Uterus (tissue), 4 donors: ENCODE data around the gene DKK1. TPM values are rescaled to one million over a fixed set of nuclear protein-coding genes. Genes with fewer than 3 reads are reported as not detected.

ENCODE experiments used
- DNase-seq, 2 donors: peaks; one replicate each; pipeline ENCODE4 v3.0.0-alpha.2; 2019 to 2020
- H3K27ac ChIP-seq, 2 donors: fragments of 200-600 bp; sonication (generic); 1 replicate in 1 of 2; 2 replicates in 1 of 2; pipeline ENCODE4 v1.5.1; 2016 to 2018
- H3K27me3 ChIP-seq, 2 donors: fragments of 200-600 bp; sonication (generic); one replicate each; pipeline ENCODE4 v1.5.1; 2018 to 2019; ENCODE audit warnings: control low read depth in 1 of 2
- H3K36me3 ChIP-seq, 2 donors: fragments of 200-600 bp; sonication (generic); one replicate each; pipeline ENCODE4 v1.5.1; 2019; ENCODE audit warnings: control low read depth in 1 of 2
- H3K4me1 ChIP-seq, 2 donors: fragments of 200-600 bp; sonication (generic); one replicate each; pipeline ENCODE4 v1.5.1; 2018 to 2019; ENCODE audit warnings: control low read depth in 1 of 2
- H3K4me3 ChIP-seq, 2 donors: fragments of 200-600 bp; sonication (generic); 1 replicate in 1 of 2; 2 replicates in 1 of 2; pipeline ENCODE4 v1.5.1; 2018 to 2019; ENCODE audit warnings: mild to moderate bottlenecking in 1 of 2
- H3K9me3 ChIP-seq, 2 donors: fragments of 200-600 bp; sonication (generic); one replicate each; pipeline ENCODE4 v1.5.1; 2019; ENCODE audit warnings: control low read depth in 1 of 2
- POLR2A ChIP-seq, 2 donors: fragments of 450-650 bp; IDR thresholded peaks; one replicate each; pipeline ENCODE4 v1.6.1; 2016; ENCODE audit warnings: antibody characterized with exemption in 2 of 2, mild to moderate bottlenecking in 1 of 2, moderate library complexity in 1 of 2
- intact Hi-C: fragments of 100-400 bp; cut with DNase I; formaldehyde crosslinking; loops from one replicate; pipeline ENCODE4 v1.15.1; 2023; ENCODE audit warnings: low total_unique reads
- total RNA-seq, 4 donors: library from RNA; depleted of rRNA in 3 of 4; stranded (reverse); fragments of >200 nt in 3 of 4; gene quantifications; one replicate each; pipeline versions ENCODE4 v1.1.0 to v1.2.4, GENCODE V29; 2014 to 2023
- TF ChIP-seq, protein P1 (sequence below), 4 experiments: fragments of 200-600 bp in 2 of 4; fragments of 450-650 bp in 2 of 4; sonication (generic) in 2 of 4; IDR thresholded peaks; one replicate each; pipeline ENCODE4 v1.5.1; 2016 to 2019; ENCODE audit warnings: antibody characterized with exemption in 4 of 4, mild to moderate bottlenecking in 2 of 4, moderate library complexity in 1 of 4
- donor health status: DM: yes; HTN: yes; CAD: no.

DKK1 gene
- total RNA-seq, 4 donors from 2014 or later = 0.37 to 4.1 (median 0.59) TPM; not detected in 1

DNA sequence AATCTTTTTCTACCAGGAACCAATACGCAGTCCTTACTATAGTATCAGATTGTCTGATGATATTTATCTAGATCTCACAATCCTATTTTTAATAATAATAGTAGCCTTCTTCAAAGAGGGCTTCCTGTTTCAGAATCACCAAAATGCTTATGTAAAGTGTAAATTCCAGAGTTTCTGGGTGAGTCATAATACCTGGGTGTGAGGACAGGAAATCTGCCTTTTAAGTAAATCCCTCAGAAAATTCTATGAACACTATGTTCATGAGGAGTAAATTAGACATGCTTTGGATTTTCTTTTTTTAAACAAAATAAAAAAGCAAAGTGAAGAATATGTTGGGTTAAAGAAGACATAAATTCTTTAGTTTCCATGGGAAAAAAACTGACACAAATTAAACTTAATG lies 20.5 kb downstream of the DKK1 start:
- H3K4me1 ChIP-seq = no peaks in the 10 kb centered on the region
- no peaks in the 10 kb centered on the region for H3K9me3 ChIP-seq
- no peaks in the 10 kb centered on the region for H3K36me3 ChIP-seq
- no peak for DNase-seq
- intact Hi-C loops = no loop called here
- no peak overlapping the region for H3K4me3 ChIP-seq
- no peaks in the 10 kb centered on the region for H3K27me3 ChIP-seq
- H3K27ac ChIP-seq = no peak overlapping the region
- no peak for TF ChIP-seq POLR2A (IDR thresholded peaks at IDR 0.05)
- TF ChIP-seq, protein P1, sequence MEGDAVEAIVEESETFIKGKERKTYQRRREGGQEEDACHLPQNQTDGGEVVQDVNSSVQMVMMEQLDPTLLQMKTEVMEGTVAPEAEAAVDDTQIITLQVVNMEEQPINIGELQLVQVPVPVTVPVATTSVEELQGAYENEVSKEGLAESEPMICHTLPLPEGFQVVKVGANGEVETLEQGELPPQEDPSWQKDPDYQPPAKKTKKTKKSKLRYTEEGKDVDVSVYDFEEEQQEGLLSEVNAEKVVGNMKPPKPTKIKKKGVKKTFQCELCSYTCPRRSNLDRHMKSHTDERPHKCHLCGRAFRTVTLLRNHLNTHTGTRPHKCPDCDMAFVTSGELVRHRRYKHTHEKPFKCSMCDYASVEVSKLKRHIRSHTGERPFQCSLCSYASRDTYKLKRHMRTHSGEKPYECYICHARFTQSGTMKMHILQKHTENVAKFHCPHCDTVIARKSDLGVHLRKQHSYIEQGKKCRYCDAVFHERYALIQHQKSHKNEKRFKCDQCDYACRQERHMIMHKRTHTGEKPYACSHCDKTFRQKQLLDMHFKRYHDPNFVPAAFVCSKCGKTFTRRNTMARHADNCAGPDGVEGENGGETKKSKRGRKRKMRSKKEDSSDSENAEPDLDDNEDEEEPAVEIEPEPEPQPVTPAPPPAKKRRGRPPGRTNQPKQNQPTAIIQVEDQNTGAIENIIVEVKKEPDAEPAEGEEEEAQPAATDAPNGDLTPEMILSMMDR (IDR thresholded peaks at IDR 0.05) = no peak

DNA sequence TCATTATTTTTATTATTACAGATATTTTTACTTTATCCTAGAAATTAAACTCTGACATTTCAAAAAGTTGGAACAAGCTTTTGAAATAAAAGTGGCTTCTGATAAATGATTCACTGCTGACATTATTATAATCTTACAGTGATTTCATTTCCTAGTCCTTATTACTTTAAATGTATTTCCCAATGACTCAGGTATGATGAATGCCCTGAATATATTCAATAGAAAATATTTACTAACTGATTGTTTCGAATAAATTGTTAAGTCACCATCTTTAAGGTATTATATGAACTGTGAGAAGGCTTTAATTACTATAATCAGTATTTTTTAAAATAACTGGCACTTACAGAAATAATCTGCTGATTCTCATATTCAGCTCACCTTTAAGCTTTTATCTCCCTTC lies 21.6 kb downstream of the DKK1 start:
- intact Hi-C loops = no loop called here
- no peaks in the 10 kb centered on the region for H3K36me3 ChIP-seq
- TF ChIP-seq POLR2A (IDR thresholded peaks at IDR 0.05) = no peak
- TF ChIP-seq, protein P1 (IDR thresholded peaks at IDR 0.05) = no peak
- H3K9me3 ChIP-seq = no peaks in the 10 kb centered on the region
- H3K4me3 ChIP-seq = no peak overlapping the region
- H3K27ac ChIP-seq = no peak overlapping the region
- no peak for DNase-seq
- no peaks in the 10 kb centered on the region for H3K4me1 ChIP-seq
- no peaks in the 10 kb centered on the region for H3K27me3 ChIP-seq

DNA sequence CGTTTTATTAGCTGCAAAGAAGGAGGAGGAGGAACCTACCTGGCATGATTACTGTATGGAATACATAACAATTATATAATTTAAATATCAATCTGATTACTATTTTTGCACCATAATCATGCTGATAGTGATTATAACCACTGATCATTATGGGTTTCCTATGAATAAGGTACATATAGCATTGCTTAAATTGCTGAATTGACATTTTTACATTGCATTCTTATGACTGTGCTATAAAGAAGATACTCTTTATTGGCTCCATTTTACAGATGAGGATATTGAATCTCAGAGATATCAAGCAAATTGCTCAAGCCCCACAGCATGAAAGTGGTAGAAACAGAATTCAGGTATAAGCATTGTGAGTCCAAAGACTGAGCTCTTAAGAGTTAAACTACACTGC lies 23.1 kb downstream of the DKK1 start:
- TF ChIP-seq POLR2A (IDR thresholded peaks at IDR 0.05) = no peak
- TF ChIP-seq, protein P1 (IDR thresholded peaks at IDR 0.05) = no peak
- Histone ChIP-seq H3K9me3 (no peaks in the 10 kb centered on the region), H3K36me3 (no peaks in the 10 kb centered on the region), H3K4me1 (no peaks in the 10 kb centered on the region), H3K4me3 (no peak overlapping the region), H3K27ac (no peak overlapping the region), H3K27me3 (no peaks in the 10 kb centered on the region)
- DNase-seq = no peak
- intact Hi-C loops = no loop called here

DNA sequence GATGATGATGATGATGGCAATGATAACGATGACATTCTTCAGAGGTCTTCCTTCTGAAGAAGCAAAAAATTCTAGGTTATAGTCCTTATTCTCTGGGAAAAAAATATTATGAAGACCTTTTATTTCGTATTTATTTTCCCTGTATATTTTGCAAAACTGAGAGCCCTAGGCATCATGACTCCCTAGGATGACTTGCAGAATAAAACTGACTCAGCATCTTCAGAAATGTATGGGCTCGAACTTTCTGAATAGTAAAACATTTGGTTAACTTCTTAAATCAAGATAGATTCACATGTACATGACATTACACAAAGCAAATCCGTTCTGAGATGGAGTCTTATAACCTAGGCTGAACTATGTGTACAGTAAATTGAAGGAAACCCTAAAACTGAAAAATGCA lies 29.4 kb downstream of the DKK1 start:
- no peaks in the 10 kb centered on the region for H3K27me3 ChIP-seq
- H3K27ac ChIP-seq = no peak overlapping the region
- intact Hi-C loops = no loop called here
- no peak for DNase-seq
- no peaks in the 10 kb centered on the region for H3K4me1 ChIP-seq
- TF ChIP-seq, protein P1 (IDR thresholded peaks at IDR 0.05) = no peak
- TF ChIP-seq POLR2A (IDR thresholded peaks at IDR 0.05) = no peak
- H3K36me3 ChIP-seq = no peaks in the 10 kb centered on the region
- H3K9me3 ChIP-seq = no peaks in the 10 kb centered on the region
- no peak overlapping the region for H3K4me3 ChIP-seq

DNA sequence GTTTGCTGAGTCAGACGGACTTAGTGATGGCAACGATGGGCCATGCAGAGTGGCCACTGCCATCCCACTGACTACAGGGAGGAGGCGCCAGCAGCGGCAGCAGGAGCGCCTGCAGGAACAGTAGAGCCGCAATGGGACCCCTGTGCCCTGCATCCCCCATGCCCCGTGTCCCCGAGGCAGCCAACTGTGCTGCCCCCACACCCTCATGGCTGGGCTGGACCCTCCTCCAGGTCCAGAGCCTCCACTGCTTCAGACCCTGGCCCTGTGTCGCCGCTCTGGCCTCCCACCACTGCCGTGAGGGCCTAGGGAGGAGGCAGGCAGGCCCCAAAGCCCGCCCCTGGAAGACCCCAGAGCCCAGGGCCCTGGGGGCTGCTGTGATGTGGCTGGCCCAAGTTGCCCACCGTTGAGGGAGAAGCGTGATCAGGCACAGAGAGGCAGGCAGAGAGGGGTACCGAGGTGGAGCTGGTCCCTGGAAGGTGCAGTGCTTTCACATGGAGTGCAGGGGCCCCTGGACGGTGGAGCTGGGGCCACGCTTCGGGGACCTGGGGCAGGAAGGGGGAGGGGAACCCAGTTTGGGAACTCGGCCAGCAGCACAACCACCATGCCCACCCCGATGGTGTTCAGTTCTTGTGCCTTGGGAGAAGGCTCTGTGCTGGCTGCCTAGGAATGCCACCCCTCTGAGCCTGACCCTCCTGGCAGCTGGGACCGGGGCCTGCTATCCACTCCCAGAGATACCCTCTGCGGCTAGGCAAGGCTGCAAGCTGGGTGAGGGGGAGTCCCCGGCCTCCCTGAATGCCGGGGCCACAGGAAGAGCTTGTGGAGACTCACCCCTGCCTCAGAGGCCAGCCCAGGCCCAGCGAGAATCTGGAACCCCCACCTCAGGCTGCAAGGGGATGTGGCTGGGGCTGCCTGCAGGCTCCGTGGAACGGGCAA lies 32.6 kb downstream of the DKK1 start:
- Histone ChIP-seq H3K27ac (no peak overlapping the region), H3K4me3 (no peak overlapping the region), H3K27me3 (no peaks in the 10 kb centered on the region), H3K36me3 (no peaks in the 10 kb centered on the region), H3K4me1 (no peaks in the 10 kb centered on the region), H3K9me3 (no peaks in the 10 kb centered on the region)
- intact Hi-C loops = no loop called here
- TF ChIP-seq POLR2A (IDR thresholded peaks at IDR 0.05) = no peak
- TF ChIP-seq, protein P1 (IDR thresholded peaks at IDR 0.05) = no peak
- DNase-seq = no peak
